ENCODE data around the gene DNAJC13.
"Not testable (repeated sequence)": the region's sequence is repeated elsewhere in the genome, so short reads cannot be mapped to it uniquely, and the experiment has no call there.

DNAJC13 gene

DNA sequence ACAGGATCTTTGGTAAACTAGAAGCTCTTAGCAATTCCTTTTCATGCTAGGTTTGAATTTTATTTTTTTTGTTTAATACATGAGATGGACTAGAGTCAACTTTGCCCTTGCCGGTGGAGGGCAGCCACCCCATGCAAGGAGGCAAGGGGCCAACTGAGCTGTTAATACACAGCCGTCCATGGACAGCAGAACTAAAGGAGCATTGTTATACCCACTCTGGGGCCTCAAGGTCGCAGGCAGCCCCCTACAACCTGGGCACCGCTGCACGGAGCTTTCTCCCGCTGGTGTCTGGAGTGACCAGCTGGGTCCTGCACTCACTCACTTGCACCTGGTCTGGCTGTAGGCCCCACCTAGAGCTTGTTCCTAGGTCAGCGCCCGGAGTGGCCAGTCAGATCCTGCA, 131.9 kb downstream of the DNAJC13 start:
- DNase-seq, result no peak

DNA sequence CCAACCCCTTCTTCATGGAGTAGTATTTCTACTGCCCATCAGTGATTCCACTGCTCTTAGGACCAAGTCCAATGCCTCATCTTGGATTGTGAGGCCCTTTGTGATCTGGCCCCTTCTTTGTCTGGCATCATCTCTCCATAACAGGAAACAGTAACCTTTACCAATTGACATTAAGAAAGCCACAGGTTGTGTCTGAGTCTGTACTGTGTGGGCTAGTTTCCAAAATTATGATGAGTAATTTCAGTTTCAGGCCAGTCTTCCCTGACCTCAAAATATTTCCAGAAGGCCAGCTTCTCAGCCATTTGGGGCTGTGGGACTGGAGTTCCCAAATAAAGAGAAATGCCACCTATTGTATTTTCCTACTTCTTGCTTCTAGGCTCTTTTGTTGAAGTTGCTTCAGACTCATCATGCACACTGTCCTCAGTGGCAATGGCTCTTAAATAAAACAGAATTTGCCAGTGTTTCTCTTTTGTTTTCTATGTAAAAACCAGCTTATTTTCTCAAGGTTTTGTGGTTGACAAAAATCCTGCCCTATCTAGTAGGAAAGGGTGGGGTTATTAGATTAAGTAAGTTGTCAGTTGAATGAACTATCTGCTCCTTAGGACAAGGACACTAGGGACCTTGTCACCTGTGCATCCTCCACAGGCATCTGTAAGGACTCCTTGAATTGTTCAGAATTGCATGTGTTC, 132.7 kb downstream of the DNAJC13 start:
- no peak for DNase-seq

- no peak for DNase-seq
Measured at GRCh38 chr3:132550579-132551305, 133.4 kb downstream of the DNAJC13 start.

DNA sequence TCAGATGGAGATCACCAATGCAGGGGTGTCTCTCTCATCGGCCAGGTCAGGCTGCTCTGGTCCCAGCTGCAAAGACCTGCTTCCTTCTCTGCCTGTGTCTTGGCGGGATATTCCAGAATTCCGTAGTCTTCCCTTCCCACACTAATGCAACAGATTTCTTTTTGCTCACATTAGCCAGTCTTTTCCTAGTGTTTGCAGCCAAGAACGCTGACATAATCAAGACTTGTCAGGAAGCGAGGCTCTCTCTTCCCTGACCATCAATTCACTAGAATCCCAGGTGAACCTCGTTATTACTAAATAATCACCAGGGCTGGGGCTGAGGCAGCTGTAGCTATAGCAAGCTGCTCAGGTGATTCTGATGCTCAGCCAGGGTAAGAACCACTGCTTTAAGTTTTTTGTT, 136.5 kb downstream of the DNAJC13 start:
- no peak for DNase-seq

DNA sequence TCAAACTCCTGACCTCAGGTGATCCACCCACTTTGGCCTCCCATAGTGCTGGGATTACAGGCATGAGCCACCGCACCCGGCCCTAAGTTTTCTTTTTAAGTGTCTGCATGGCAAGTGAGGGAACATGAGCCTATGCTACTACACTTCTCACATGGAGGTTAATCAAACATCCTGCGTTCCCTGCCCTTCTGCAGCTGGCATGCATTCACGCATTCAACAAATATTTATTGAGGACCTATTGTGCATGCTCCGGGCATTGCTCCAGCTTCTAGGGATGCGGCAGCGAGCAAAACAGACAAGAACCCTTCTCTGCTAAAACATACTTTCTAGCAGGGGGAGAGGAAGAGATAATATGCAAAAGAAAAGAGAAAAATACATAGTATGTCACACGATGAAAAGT, 137.1 kb downstream of the DNAJC13 start:
- no peak for DNase-seq

- no peak for DNase-seq
Measured at GRCh38 chr3:132555306-132556035, 138.2 kb downstream of the DNAJC13 start.

DNA sequence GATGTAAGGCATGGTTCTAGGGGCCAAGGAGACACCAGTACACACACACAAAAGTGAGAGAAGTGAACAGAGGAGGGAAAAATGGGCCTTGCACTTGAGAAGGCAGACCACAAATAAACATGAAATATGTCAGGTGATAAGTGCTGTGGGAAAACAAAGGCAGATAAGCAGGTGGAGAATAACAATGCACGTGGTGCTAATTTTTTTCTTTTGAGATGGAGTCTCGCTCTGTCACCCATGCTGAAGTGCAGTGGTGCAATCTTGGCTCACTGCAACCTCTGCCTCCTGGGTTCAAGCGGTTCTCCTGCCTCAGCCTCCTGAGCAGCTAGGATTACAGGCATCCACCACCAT, 138.7 kb downstream of the DNAJC13 start:
- not testable (repeated sequence) for DNase-seq

GRCh38 chr3:132556508-132557159, 139.3 kb downstream of the DNAJC13 start:
- DNase-seq, result no peak

DNA sequence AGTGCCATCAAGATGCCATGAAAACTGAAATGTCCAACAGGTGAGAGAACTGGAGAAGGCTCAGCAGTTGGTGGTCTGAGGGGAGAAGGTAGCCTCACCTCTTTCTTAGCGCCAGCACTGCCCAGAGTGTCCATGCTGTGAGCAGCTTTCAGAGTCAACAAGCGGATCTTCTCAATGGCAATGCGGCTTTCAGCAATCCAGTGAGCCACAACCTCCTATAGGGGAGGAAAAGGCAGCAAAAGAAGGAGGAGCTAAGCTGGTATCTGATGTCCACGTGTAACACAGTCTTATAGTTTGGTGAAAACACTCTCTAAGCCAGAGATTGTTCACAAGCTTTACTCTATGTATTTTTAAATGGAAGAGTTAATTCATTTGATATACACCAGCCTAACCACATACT, 143.7 kb downstream of the DNAJC13 start:
- no peak for DNase-seq

- no peak for DNase-seq
Measured at GRCh38 chr3:132563420-132564069, 146.2 kb downstream of the DNAJC13 start.

GRCh38 chr3:132564070-132564465, 146.8 kb downstream of the DNAJC13 start:
- no peak for DNase-seq

DNA sequence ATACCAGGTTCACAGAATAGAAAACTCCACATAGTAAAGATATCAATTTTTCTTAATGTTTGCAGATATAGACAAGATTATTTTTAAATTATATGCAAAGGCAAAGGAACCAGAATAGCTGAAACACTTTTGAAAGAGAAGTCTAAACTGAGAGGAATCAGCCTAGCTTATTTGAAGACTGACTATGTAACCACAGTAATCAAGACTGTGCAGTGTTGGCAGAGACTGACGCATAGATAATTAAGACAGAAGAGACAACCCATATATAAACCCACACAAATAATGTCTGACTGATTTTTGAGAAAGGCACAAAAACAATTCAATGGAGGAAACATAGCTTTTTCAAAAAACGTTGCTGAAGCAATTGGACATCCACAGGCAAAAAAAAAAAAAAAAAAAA, 151.1 kb downstream of the DNAJC13 start:
- DNase-seq, result no peak

GRCh38 chr3:132569153-132569552, 151.9 kb downstream of the DNAJC13 start:
- DNase-seq, result no peak

DNA sequence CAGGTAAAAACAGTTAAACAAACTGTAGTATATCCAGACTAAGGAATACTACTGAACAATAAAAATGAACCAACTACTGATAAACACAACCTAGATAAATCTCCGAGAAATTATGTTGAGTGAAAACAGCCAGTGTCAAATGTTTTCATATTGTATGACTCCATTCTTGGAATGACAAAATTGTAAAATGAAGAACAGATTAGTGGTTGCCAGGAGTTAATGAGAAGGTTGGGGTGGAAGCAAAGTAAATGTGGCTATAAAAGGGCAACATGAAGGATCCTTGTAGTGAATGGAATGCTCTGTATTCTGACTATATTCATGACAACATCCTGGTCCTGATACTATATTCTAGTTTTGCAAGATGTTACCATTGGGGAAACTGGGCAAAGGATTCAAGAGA, 152.3 kb downstream of the DNAJC13 start:
- DNase-seq, result no peak

- DNase-seq, result no peak
Measured at GRCh38 chr3:132570016-132570415, 152.7 kb downstream of the DNAJC13 start.

DNA sequence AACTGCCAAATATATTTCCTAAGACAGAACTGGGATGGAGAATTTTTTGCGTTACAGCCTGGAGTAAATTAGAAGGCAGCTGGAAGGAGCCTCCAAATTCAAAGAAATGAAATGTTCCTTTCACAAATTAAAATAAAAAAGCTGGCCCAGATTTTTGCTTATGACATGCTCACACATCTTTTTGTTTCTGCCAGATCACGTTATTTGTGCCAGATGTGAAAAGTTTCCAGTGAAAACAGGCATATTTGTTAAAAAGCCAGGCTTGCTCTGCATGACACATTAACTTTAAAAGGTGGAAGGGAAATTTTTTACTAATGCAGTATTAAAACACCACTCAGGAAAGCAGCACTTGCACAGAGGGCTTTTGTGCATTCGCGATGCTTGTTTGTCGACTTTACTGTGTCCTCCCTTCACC, 156.5 kb downstream of the DNAJC13 start:
- no peak for DNase-seq

- no peak for DNase-seq
Measured at GRCh38 chr3:132587401-132587800, 170.1 kb downstream of the DNAJC13 start.

Data from DMS 273 treated with DMSO at 0.1 percent for 48 hours (cell line).